Adipocyte (in vitro differentiated cells): ENCODE measurements around the gene RAB40A.
"Not testable (repeated sequence)": the region's sequence is repeated elsewhere in the genome, so short reads cannot be mapped to it uniquely, and the experiment has no call there.

Source experiments
- DNase-seq: peaks from one replicate; pipeline ENCODE4 v3.0.0-alpha.2; 2015; ENCODE audit warnings: low read depth
- H3K27me3 ChIP-seq: replicated peaks from 2 replicates; pipeline ENCODE4 v1.7.0; 2013; ENCODE audit warnings: mild to moderate bottlenecking, low read length, moderate library complexity; ENCODE audit not compliant: control insufficient read depth, insufficient read depth
- H3K36me3 ChIP-seq: 2 replicates; pipeline ENCODE4 v1.7.0; 2013; ENCODE audit warnings: low read length, mild to moderate bottlenecking, moderate library complexity; ENCODE audit not compliant: control insufficient read depth, insufficient read depth, severe bottlenecking
- H3K4me1 ChIP-seq: 2 replicates; pipeline ENCODE4 v1.7.0; 2013; ENCODE audit warnings: mild to moderate bottlenecking, low read length, moderate library complexity; ENCODE audit not compliant: control insufficient read depth, insufficient read depth
- H3K4me3 ChIP-seq: 2 replicates; pipeline ENCODE4 v1.7.0; 2013; ENCODE audit warnings: mild to moderate bottlenecking, low read length, moderate library complexity
- H3K9ac ChIP-seq: 2 replicates; pipeline ENCODE4 v1.7.0; 2013; ENCODE audit warnings: mild to moderate bottlenecking, low read length, moderate library complexity
- H3K9me3 ChIP-seq: 2 replicates; pipeline ENCODE4 v1.7.0; 2013; ENCODE audit warnings: mild to moderate bottlenecking, low read length, moderate library complexity; ENCODE audit not compliant: control insufficient read depth

Gene RAB40A

GRCh38 chrX:103461156-103461555 is 58.1 kb downstream of the RAB40A start:
- peaks cover 3% of the 10 kb centered on the region for H3K27me3 ChIP-seq
- H3K36me3 ChIP-seq, result no peaks in the 10 kb centered on the region
- no peaks in the 10 kb centered on the region for H3K9me3 ChIP-seq
- no peak for DNase-seq
- H3K4me1 ChIP-seq, result no peaks in the 10 kb centered on the region
- H3K9ac ChIP-seq, result no peak overlapping the region
- no peak overlapping the region for H3K4me3 ChIP-seq

GRCh38 chrX:103460001-103460755 is 59.1 kb downstream of the RAB40A start:
- H3K4me1 ChIP-seq, H3K36me3 ChIP-seq, H3K9me3 ChIP-seq, H3K4me3 ChIP-seq, H3K9ac ChIP-seq, DNase-seq, H3K27me3 ChIP-seq: not testable (repeated sequence)

- H3K9me3 ChIP-seq, result peaks cover 14% of the 10 kb centered on the region
- H3K4me3 ChIP-seq, result no peak overlapping the region
- H3K27me3 ChIP-seq, result no peaks in the 10 kb centered on the region
- DNase-seq, result peak; percentile 88
- H3K4me1 ChIP-seq, result peaks cover 2% of the 10 kb centered on the region
- no peak overlapping the region for H3K9ac ChIP-seq
- no peaks in the 10 kb centered on the region for H3K36me3 ChIP-seq
Observed at GRCh38 chrX:103453655-103454054, 65.6 kb downstream of the RAB40A start.
